ENCODE results near the gene SHMT2.
A peak's percentile ranks its signal among the peaks of the same experiment; 100 is the strongest.
"Not testable (repeated sequence)": the region's sequence is repeated elsewhere in the genome, so short reads cannot be mapped to it uniquely, and the experiment has no call there.

SHMT2 gene

DNA sequence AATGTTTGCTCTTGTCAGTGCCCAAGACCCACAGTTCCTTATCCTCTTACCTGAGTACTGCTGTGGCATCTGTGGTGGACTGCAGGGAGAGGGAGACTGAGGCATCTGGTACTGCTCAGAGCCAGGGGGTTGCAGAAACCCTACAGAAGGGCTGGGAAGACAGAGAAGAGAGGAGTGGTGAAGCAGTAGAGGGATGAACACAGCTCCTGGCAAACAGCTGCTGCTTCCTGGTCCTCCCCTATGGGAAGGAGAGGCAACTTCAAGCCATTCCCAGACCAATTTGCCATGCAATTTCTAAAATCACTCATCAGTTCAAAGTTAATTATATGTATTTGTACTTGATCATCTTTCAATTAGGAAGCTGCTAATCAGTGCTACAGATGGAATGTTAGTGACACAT is 37.2 kb downstream of the SHMT2 start:
- no peak for DNase-seq (ENCODE audit: low read depth in 2 of 2)

DNA sequence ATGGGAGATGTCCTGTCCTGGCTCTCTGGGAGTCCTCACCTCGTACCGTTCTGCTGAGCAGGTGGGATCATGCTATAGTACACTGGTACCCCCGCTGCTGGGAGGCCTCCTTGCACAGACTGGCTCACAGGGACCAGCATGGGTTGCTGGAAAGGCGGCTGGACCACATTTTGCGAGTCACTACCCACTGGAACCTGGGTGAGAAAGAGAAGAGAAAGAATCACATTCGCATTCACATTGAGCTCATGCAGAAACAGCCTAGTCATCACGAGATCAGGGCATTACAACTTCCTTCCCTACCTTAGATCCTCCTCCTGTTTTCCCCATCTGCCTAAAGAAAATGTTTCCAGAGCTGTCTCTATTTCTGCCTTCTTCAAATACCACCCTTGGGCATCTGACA is 38.8 kb downstream of the SHMT2 start:
- peak in 1 of 2 donors; percentile 23 for DNase-seq (ENCODE audit: low read depth in 2 of 2)

DNA sequence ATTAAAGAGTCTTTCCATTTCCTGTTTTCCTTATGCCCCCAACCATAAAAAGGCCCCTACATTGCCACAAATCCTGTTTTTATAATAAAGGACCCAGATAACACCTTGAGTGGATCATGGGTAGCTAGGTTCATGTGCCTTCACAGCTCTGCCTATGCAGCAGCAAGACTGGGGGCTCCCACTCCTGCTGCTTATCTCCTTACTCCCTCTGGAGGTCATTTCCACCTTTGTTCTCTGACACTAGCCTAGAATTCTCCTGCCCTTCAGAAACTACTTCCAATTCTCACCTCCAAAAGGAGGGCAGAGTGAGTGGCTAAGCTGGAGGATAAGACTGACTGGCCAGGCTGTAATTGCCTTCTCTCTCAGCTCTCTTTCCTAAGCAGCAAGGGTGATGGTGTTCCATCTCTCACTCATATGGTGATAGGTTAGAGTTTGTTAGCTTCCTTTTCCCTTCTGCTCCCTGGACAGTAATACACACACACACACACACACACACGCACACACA is 41.5 kb downstream of the SHMT2 start:
- DNase-seq (ENCODE audit: low read depth in 2 of 2) = no peak

DNA sequence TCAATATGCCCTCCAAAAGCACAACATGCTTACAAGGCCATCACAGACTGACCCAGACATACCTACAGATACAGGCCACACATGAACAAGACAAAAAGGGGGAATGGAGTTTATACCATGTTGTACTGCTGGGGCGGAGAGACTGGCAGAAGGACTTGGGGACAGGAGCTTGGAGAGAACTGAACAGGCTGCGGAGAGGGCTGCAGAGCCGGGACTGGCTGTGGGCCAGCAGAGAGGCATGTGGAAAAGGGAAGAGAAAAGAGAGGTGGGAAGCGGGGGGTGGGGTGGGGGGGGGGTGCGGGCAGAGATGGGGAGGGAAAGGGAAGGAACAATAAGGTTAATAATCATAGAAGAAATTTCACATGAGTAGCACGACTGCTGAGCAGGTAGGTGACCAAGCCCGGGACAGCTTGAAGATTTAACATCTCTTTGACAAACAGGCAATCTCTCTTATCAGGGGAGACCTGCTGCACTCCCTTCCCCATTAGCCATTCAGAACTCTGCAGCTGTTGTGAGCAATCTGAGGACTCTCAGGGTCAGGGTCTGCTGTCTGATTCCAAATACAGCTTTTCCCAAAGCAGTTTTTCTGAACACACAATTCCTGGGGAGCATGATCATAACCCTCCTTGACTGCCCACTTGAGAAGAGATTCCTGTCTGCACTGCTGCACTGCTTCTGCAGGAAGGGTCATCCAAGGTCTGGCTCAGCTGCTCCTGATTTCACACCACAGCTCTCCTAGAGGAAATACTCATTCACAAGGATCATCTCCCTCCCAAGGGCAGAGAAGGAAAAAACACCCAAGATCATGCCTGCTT is 43.0 kb downstream of the SHMT2 start:
- no peak for DNase-seq (ENCODE audit: low read depth in 2 of 2)

DNA sequence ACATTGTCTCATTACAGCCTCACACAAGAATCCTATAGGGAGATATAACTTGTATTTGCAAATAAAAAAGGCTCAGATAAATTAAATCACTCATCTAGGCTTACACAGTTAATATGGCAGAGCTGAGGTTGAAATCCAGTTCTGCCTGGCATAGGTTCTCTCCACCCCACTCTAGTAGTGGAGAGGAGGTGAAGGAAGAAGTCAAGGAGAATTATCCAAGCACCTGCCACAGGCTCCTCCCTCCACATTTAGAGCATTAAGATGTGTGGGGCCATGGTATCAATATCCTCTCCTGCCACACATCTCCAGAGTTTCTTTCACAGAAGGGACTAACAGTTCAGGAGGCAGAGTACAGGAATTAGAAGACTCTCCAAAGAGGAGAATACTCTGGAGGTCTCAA is 44.0 kb downstream of the SHMT2 start:
- DNase-seq (ENCODE audit: low read depth in 2 of 2) = no peak

DNA sequence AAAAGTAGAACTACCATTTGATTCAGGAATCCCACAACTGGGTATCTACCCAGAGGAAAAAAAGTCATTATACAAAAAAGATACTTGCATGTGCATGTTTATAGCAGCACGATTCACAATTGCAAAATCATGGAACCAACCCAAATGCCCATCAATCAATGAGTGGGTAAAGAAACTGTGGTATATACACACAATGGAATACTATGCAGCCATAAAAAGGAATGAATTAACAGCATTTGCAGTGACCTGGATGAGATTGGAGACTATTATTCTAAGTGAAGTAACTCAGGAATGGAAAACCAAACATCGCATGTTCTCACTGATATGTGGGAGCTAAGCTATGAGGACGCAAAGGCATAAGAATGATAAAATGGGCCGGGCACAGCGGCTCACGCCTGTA is 46.7 kb downstream of the SHMT2 start:
- DNase-seq (ENCODE audit: low read depth in 2 of 2) = not testable (repeated sequence)

DNA sequence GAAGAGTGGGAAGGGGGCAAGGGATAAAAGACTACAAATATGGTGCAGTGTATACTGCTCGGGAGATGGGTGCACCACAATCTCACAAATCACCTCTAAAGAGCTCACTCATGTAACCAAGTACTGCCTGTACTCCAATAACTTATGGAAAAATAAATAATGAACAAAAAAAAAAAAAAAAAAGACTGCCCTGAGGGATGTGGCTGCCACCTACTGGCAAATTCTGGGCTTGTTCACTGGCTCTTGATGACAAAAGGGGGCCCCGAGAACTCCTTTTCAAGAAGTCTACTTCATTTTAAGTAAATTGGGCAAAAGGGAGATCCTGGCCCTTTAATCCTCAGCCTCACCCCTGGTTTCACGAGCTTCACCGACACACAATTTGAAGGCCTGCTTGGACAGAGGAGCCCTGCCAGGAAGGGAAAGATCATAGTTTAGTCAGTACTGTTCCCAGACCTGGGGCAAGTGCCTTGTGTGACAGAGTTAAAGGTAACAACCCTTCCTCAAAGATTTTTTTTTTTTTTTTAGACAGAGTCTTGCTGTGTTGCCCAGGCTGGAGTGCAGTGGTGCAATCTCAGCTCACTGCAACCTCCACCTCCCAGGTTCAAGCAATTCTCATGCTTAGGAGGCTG is 47.5 kb downstream of the SHMT2 start:
- DNase-seq (ENCODE audit: low read depth in 2 of 2) = no peak

DNA sequence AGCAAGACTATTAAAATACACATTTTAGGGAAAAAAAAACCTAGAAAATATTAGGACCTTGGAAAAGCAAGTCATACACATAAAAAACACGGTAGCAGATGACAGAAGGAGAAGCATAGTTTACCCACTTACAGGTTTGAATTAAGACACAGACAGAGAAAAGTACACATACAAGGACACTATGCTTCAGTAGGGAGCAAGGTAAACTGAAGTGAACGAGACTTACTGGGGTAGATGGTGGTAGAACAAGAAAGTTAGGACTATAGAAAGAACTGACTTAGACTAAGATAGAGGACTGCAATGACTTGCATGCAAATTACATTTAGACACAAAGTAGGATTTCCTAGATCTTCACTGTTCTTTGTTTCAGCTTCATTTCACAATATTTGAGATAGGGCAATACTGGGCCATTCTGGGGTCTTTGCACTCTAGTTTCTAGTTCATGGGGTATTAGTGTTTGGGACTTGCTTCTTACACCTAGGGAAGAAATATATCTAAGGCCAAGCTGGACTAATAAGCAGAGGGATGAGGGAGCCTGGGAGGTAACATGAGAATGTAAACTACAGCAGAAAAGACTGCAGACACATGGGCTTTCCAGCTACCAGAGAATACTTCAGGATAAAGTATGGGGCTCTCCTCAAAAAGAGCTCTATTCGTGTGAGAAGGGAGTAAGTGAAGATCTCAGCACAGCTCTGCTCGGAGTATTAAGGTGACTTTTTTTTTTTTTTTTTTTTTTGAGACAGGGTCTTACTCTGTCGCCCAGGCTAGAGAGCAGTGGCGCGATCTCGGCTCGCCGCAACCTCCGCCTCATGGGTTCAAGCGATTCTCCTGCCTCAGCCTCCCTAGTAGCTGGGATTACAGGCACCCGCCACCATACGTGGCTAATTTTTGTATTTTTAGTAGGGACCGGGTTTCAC is 49.2 kb downstream of the SHMT2 start:
- no peak for DNase-seq (ENCODE audit: low read depth in 2 of 2)

DNA sequence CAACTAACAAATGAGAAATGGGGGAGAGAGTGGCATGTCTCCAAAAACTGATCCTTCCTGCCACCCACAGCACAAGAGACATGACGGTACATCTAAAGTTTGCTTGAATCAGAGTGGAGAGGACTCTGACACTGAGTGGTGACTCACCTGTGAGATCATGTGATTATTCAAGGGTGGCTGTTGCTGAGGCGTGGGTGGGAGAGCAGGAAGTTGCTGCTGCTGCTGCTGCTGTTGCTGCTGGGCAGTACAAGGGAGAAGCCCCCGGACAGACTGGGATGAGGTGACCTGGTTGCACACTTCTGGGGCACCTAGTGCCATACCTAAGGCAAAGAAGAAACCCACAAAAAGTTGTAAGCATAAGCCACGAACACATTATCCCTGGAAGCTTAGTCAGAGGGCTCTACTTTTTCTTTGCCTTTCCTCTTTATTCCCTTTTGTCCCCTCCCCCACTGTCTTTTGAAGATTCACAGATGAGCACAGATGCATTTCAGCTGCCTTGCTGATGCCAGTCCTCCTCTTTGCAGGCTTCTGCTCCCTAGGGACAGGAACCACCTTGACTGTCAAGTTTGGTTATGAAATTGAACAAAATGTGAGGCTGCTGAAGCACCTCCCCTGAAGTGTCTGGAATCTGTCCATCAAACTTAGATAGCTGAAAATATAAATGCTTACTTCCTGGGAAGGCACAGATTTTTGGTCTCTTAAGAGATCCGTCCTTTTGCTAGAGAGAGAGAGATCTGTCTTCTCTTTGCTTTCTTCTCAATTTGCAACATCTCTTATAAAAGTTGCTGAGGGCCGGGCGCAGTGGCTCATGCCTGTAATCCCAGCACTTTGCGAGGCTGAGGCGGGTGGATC is 50.9 kb downstream of the SHMT2 start:
- peak; percentile 55 to 67 for DNase-seq (ENCODE audit: low read depth in 2 of 2)

DNA sequence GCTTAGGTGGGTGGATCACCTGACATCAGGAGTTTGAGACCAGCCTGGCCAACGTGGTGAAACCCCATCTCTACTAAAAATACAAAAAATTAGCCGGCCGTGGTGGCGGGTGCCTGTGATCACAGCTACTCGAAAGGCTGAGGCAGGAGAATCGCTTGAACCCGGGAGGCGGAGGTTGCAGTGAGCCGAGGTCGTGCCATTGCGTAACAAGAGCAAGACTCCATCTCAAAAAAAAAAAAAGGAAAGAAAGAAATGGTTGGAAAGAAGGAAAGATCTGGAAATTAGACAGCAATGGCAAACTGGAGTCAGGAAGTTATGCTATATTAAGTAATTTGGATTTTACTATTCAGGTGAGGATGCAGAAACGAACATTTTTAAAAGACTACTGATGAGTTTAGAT is 52.6 kb downstream of the SHMT2 start:
- not testable (repeated sequence) for DNase-seq (ENCODE audit: low read depth in 2 of 2)

Measured in activated CD4-positive, alpha-beta T cell treated with anti-CD3 and anti-CD28 coated beads for 24 hours (primary cell).